Measurements from ENCODE around the gene SLC9A8.
"Not testable (repeated sequence)": the region's sequence is repeated elsewhere in the genome, so short reads cannot be mapped to it uniquely, and the experiment has no call there.

SLC9A8 gene

GRCh38 chr20:49880724-49881445 lies 68.3 kb downstream of the SLC9A8 start:
- no peak for DNase-seq

GRCh38 chr20:49882171-49882970 lies 69.7 kb downstream of the SLC9A8 start:
- no peak for DNase-seq

GRCh38 chr20:49883246-49883802 lies 70.7 kb downstream of the SLC9A8 start:
- DNase-seq, result no peak

GRCh38 chr20:49885558-49886332 lies 73.1 kb downstream of the SLC9A8 start:
- no peak for DNase-seq

GRCh38 chr20:49886571-49887213 lies 74.1 kb downstream of the SLC9A8 start:
- no peak for DNase-seq

GRCh38 chr20:49887251-49888211 lies 74.9 kb downstream of the SLC9A8 start:
- no peak for DNase-seq

GRCh38 chr20:49888212-49889000 lies 75.8 kb downstream of the SLC9A8 start:
- DNase-seq, result peak; percentile 41

GRCh38 chr20:49889001-49889934 lies 76.6 kb downstream of the SLC9A8 start:
- no peak for DNase-seq

- DNase-seq, result no peak
Observed at GRCh38 chr20:49889935-49890333, 77.3 kb downstream of the SLC9A8 start.

GRCh38 chr20:49890471-49891361 lies 78.1 kb downstream of the SLC9A8 start:
- DNase-seq, result no peak

GRCh38 chr20:49891476-49892110 lies 79.0 kb downstream of the SLC9A8 start:
- no peak for DNase-seq

GRCh38 chr20:49892260-49892659 lies 79.6 kb downstream of the SLC9A8 start:
- DNase-seq, result no peak

GRCh38 chr20:49892817-49893216 lies 80.2 kb downstream of the SLC9A8 start:
- no peak for DNase-seq

GRCh38 chr20:49893242-49894072 lies 80.8 kb downstream of the SLC9A8 start:
- no peak for DNase-seq

GRCh38 chr20:49894073-49894470 lies 81.4 kb downstream of the SLC9A8 start:
- DNase-seq, result no peak

GRCh38 chr20:49895474-49896093 lies 83.0 kb downstream of the SLC9A8 start:
- DNase-seq, result not testable (repeated sequence)

Measured in amniotic stem cell (primary cell).